HepG2 (cell line): ENCODE data around the gene CHCHD3. TPM values are rescaled to one million over a fixed set of nuclear protein-coding genes. Genes with fewer than 3 reads are reported as not detected.

Experiments
- ATAC-seq: fragments of 200-7000 bp; cut with Tn5 transposase; 3 replicates; pipeline ENCODE4 v1.9.1; 2020; ENCODE audit warnings: mild to moderate bottlenecking, moderate library complexity
- BruUV-seq: library from RNA; stranded (reverse); fragments of 400-500 nt; replicated peaks from 2 replicates; lab custom pipeline; 2021; lab: Mats Ljungman, UMichigan
- CTCF ChIA-PET: fragments of 300-600 bp; formaldehyde crosslinking; extraction: SDS; loops from one replicate; lab custom pipeline; 2021; ENCODE audit warnings: low total read pairs, inconsistent platforms, low intra/inter-chr PET ratio; lab: Yijun Ruan, JAX
- POLR2A ChIA-PET: fragments of 350-600 bp; sonication (Branson Sonifier 250); formaldehyde crosslinking; loops from one replicate; lab custom pipeline; 2020; ENCODE audit warnings: antibody characterized with exemption, inconsistent platforms; lab: Yijun Ruan, JAX
- DNase-seq: peaks from one replicate; pipeline ENCODE4 v3.0.0-alpha.2; 2015; ENCODE audit warnings: low spot score
- FAIRE-seq: peaks from 3 replicates; lab custom pipeline; 2011; peaks lifted over from hg19 to GRCh38; lab: Jason Lieb, UNC
- H2AFZ ChIP-seq: one replicate; pipeline ENCODE4 v1.6.1; 2011; ENCODE audit warnings: low read length, inconsistent platforms
- H3K27ac ChIP-seq: fragments of 300-600 bp; 3 replicates; pipeline ENCODE4 v1.8.0; 2011; ENCODE audit warnings: mixed run types, mild to moderate bottlenecking, mixed read lengths, low read length, inconsistent platforms; ENCODE audit not compliant: insufficient read depth; ENCODE audit errors: extremely low read length
- H3K27me3 ChIP-seq, 2 experiments: fragments of 200-600 bp in 1 of 2; 2 replicates in 1 of 2; 3 replicates in 1 of 2; pipeline versions ENCODE4 v1.6.0 to v1.8.0; 2011; ENCODE audit warnings: low read length in 2 of 2, mild to moderate bottlenecking in 2 of 2, moderate library complexity in 2 of 2, inconsistent platforms in 1 of 2; ENCODE audit not compliant: insufficient read depth in 2 of 2, control insufficient read depth in 1 of 2
- H3K36me3 ChIP-seq, 2 experiments: fragments of 200-600 bp in 1 of 2; replicated peaks in 1 of 2; 2 replicates in 1 of 2; 3 replicates in 1 of 2; pipeline versions ENCODE4 v1.5.1 to v1.8.0; 2011; ENCODE audit warnings: low read length in 2 of 2, inconsistent platforms in 1 of 2; ENCODE audit not compliant: insufficient read depth in 2 of 2, control insufficient read depth in 1 of 2
- H3K4me1 ChIP-seq: 2 replicates; pipeline ENCODE4 v1.5.1; 2012; ENCODE audit warnings: low read length, inconsistent platforms; ENCODE audit not compliant: insufficient read depth
- H3K4me2 ChIP-seq: 2 replicates; pipeline ENCODE4 v1.6.0; 2011; ENCODE audit warnings: low read depth, low read length, inconsistent platforms
- H3K4me3 ChIP-seq, 3 experiments: fragments of 200-600 bp in 1 of 3; sonication (generic), shearing (Covaris generic) in 1 of 3; replicated peaks in 1 of 3; 2 replicates each; pipeline ENCODE4 v1.5.1; 2011 to 2016; ENCODE audit warnings: low read length in 3 of 3, inconsistent platforms in 2 of 3, low read depth in 2 of 3, mild to moderate bottlenecking in 2 of 3, control low read depth in 1 of 3, mixed read lengths in 1 of 3; ENCODE audit not compliant: insufficient read depth in 1 of 3
- H3K79me2 ChIP-seq: one replicate; pipeline ENCODE4 v1.6.1; 2011; ENCODE audit warnings: low read length, inconsistent platforms; ENCODE audit not compliant: insufficient read depth
- H3K9ac ChIP-seq: 2 replicates; pipeline ENCODE4 v1.6.0; 2011; ENCODE audit warnings: mild to moderate bottlenecking, low read depth, low read length, inconsistent platforms; ENCODE audit not compliant: insufficient read depth
- H3K9me3 ChIP-seq: 2 replicates; pipeline ENCODE4 v1.5.1; 2012; ENCODE audit warnings: mild to moderate bottlenecking, low read length
- H4K20me1 ChIP-seq: 2 replicates; pipeline ENCODE4 v1.6.0; 2011; ENCODE audit warnings: inconsistent platforms, mild to moderate bottlenecking, low read length, moderate library complexity; ENCODE audit not compliant: insufficient read depth
- EHMT2 ChIP-seq: fragments of 200-600 bp; sonication (generic); IDR thresholded peaks from 2 replicates; pipeline ENCODE4 v1.7.0; 2017; ENCODE audit warnings: antibody characterized with exemption, low read depth, low read length, borderline replicate concordance
- IKZF4 ChIP-seq: sonication (generic); formaldehyde crosslinking; IDR thresholded peaks from 2 replicates; pipeline ENCODE4 v1.5.1; 2020; ENCODE audit warnings: borderline replicate concordance, mild to moderate bottlenecking, low read depth, missing genetic modification reagents; ENCODE audit errors: not compliant biosample characterization
- KAT8 ChIP-seq: IDR thresholded peaks from 2 replicates; pipeline ENCODE4 v1.6.1; 2016; ENCODE audit warnings: missing genetic modification reagents, missing compliant biosample characterization
- MAFF ChIP-seq: IDR thresholded peaks from 2 replicates; pipeline ENCODE4 v1.6.1; 2011; ENCODE audit warnings: low read depth, low read length, improper control_type of control experiment
- NR2F2 ChIP-seq: IDR thresholded peaks from 2 replicates; pipeline ENCODE4 v1.6.1; 2012; ENCODE audit warnings: low read depth, inconsistent platforms, borderline replicate concordance
- SNAPC4 ChIP-seq: sonication (generic); formaldehyde crosslinking; IDR thresholded peaks from 2 replicates; pipeline ENCODE4 v1.4.0; 2020; ENCODE audit warnings: mild to moderate bottlenecking, missing genetic modification reagents
- ZBED4 ChIP-seq: sonication (generic); formaldehyde crosslinking; IDR thresholded peaks from 2 replicates; pipeline ENCODE4 v1.4.0; 2020; ENCODE audit warnings: missing genetic modification reagents, borderline replicate concordance
- ZNF160 ChIP-seq: sonication (generic); formaldehyde crosslinking; IDR thresholded peaks from 2 replicates; pipeline ENCODE4 v1.8.0; 2022; ENCODE audit warnings: mild to moderate bottlenecking, inconsistent platforms, missing genetic modification reagents
- ZNF432 ChIP-seq: sonication (generic); formaldehyde crosslinking; IDR thresholded peaks from 2 replicates; pipeline ENCODE4 v1.5.0; 2020; ENCODE audit warnings: missing genetic modification reagents, mild to moderate bottlenecking, borderline replicate concordance
- ZNF460 ChIP-seq: sonication (generic); formaldehyde crosslinking; IDR thresholded peaks from 2 replicates; pipeline ENCODE4 v1.5.1; 2020; ENCODE audit warnings: missing genetic modification reagents, mild to moderate bottlenecking, borderline replicate concordance
- ZNF772 ChIP-seq: sonication (generic); formaldehyde crosslinking; IDR thresholded peaks from 2 replicates; pipeline ENCODE4 v1.5.0; 2020; ENCODE audit warnings: mild to moderate bottlenecking, missing genetic modification reagents
- WGBS: methylation state at CpG from one replicate; pipeline ENCODE4 v1.1.6; 2017; ENCODE audit warnings: low lambda C conversion rate; 5-methylcytosine and 5-hydroxymethylcytosine counted together
- in situ Hi-C: cut with HindIII; loops from 2 replicates; pipeline ENCODE4 v1.10.0; 2017; ENCODE audit warnings: low pct_unique_long_range_greater_than_20kb; ENCODE audit not compliant: extremely low pct_ligation_motif_present
- intact Hi-C: fragments of 100-400 bp; cut with micrococcal nuclease; formaldehyde crosslinking; loops from one replicate; pipeline ENCODE4 v1.10.0; 2022; ENCODE audit not compliant: unreplicated experiment
- polyA plus RNA-seq, 8 experiments: library from polyadenylated mRNA; depleted of rRNA in 3 of 8; stranded (reverse) in 7 of 8; unstranded in 1 of 8; fragments of >200 nt; fragmentation: Illumina TruSeq in 4 of 8; extraction: Trizol in 4 of 8; gene quantifications; 2 replicates each; pipeline versions ENCODE4 v1.2.1 to v1.2.3, GENCODE V29; 2011 to 2016; ENCODE audit warnings: low read depth in 4 of 8, missing spikeins in 1 of 8, mixed read lengths in 1 of 8; ENCODE audit not compliant: insufficient read depth in 1 of 8
- total RNA-seq, 5 experiments: library from RNA; depleted of rRNA; stranded (reverse); fragments of >200 nt; fragmentation: Illumina TruSeq; extraction: Trizol; gene quantifications; 2 replicates each; pipeline ENCODE4 v1.2.3, GENCODE V29; 2016; ENCODE audit warnings: low read depth in 1 of 5
- TF ChIP-seq, protein P1 (sequence below): sonication (generic); formaldehyde crosslinking; IDR thresholded peaks from 2 replicates; pipeline ENCODE4 v1.4.0; 2020; ENCODE audit warnings: mild to moderate bottlenecking, missing genetic modification reagents, borderline replicate concordance

Gene CHCHD3
- total and polyA plus RNA-seq, 2 of the 13 experiments (the other 11 are each of a cell fraction or from before 2014, with no cell fraction given), result 32.7 to 86.8 TPM

DNA sequence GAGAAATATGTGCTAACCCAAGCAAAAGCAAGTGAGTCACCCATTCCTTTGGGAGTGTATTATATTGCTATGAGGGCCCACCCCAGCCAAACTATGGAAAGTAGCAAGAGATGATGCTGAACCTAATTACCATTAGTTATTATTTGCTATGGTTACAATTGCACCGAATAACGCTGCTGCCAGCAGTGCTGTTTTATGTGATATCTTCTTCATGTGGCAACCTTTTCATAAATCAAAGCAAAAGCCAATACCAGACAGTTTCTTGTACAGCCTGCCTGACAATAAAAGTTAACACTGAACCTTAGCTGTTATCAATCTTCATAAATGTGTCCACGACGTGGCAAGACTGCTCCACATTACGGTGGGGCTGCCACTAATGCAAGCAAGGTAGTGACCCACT, 263.9 kb downstream of the CHCHD3 start (continued):
- TF ChIP-seq IKZF4 (no peak), ZNF460 (CRISPR knock-in tag) (no peak), ZNF160 (no peak), ZBED4 (CRISPR knock-in tag) (no peak), NR2F2 (no peak)
- TF ChIP-seq, all 625 proteins: peak for 0

DNA sequence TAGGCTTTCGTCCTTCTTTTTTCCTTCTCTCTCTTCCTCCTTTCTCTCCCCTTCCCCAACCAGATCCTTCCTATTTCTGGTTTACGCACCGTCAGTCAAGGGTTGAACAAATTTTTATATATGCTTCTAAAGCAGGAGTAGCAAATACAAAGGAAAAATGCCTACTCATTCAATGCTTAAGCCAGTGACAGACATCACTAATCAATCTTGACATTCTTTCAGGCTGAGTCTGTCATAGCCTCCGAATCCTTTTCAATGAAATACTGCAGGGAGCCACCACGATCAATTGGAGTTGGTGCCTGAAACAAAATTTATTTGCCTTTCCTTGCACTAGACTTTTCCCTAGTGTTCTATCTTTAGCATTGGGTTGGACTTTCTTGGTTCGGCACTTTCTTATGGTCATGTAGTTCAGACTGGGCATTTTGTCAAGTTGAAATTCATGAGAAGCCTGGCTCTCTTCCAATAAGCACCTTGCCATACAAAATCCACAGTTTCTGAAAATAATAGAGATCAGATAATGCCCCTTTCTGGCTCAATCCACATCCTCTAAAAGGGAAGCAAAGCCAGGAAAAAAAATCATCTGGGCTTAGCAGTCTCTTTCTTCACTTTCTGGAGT, 266.1 kb downstream of the CHCHD3 start:
- 0 out of 5 replicates have a peak, but pooled peaks cover 2 to 5% of the 10 kb centered on the region in 2 experiments for H3K36me3 ChIP-seq
- in situ Hi-C loops, result no loop called here
- DNase-seq, result no peak
- no peak overlapping the region for H2AFZ ChIP-seq
- ChIA-PET POLR2A (no interaction called here), CTCF (no interaction called here)
- WGBS, result 96% methylated on average over 6 of the region's 6 CpGs
- no peaks in the 10 kb centered on the region for H3K4me1 ChIP-seq
- no peaks in the 10 kb centered on the region for H3K9me3 ChIP-seq
- no peak overlapping the region for H3K4me3 ChIP-seq
- intact Hi-C loops, result no loop called here
- no TSS peak for BruUV-seq
- ATAC-seq, result no peak
- H3K9ac ChIP-seq, result no peak overlapping the region
- no peak overlapping the region for H3K4me2 ChIP-seq
- no peak overlapping the region for H3K27ac ChIP-seq
- H3K27me3 ChIP-seq, result no peaks in the 10 kb centered on the region
- FAIRE-seq, result no peak
- H4K20me1 ChIP-seq, result no peaks in the 10 kb centered on the region
- no peaks in the 10 kb centered on the region for H3K79me2 ChIP-seq
- no peak for TF ChIP-seq SNAPC4 (CRISPR knock-in tag)
- TF ChIP-seq MAFF, result no peak
- no peak for TF ChIP-seq KAT8 (CRISPR knock-in tag)
- TF ChIP-seq ZNF772 (CRISPR knock-in tag), result no peak
- TF ChIP-seq, protein P1, sequence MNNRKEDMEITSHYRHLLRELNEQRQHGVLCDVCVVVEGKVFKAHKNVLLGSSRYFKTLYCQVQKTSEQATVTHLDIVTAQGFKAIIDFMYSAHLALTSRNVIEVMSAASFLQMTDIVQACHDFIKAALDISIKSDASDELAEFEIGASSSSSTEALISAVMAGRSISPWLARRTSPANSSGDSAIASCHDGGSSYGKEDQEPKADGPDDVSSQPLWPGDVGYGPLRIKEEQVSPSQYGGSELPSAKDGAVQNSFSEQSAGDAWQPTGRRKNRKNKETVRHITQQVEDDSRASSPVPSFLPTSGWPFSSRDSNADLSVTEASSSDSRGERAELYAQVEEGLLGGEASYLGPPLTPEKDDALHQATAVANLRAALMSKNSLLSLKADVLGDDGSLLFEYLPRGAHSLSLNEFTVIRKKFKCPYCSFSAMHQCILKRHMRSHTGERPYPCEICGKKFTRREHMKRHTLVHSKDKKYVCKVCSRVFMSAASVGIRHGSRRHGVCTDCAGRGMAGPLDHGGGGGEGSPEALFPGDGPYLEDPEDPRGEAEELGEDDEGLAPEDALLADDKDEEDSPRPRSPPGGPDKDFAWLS (CRISPR knock-in tag), result no peak
- TF ChIP-seq EHMT2, result no peak
- no peak for TF ChIP-seq ZNF432 (CRISPR knock-in tag)
